ENCODE measurements around the gene SMIM13.

- TF ChIP-seq CTCF (IDR thresholded peaks at IDR 0.05; ENCODE audit: insufficient read depth, low read length, poor library complexity, severe bottlenecking) (no peak), EZH2phosphoT487 (conservative IDR thresholded peaks at IDR 0.05; ENCODE audit: low read length) (no peak)
These were observed 62.0 kb downstream of the SMIM13 start for GRCh38 chr6:11155589-11155988.

Measured in SU-DHL-6 (cell line).